PC-9 (cell line): ENCODE data around the gene GATB. TPM values are rescaled to one million over a fixed set of nuclear protein-coding genes. Genes with fewer than 3 reads are reported as not detected.

Experiments
- BruUV-seq: library from RNA; stranded (reverse); fragments of 400-500 nt; replicated peaks from 2 replicates; lab custom pipeline; 2021; lab: Mats Ljungman, UMichigan
- CTCF ChIA-PET: fragments of 300-600 bp; sonication (Branson Sonifier 250); formaldehyde crosslinking; loops from one replicate; lab custom pipeline; 2022; ENCODE audit warnings: antibody characterized with exemption; lab: Charles Lee
- POLR2A ChIA-PET: fragments of 300-600 bp; sonication (Branson Sonifier 250); formaldehyde crosslinking; loops from one replicate; lab custom pipeline; 2022; ENCODE audit warnings: antibody characterized with exemption; ENCODE audit not compliant: unreplicated experiment; lab: Charles Lee
- DNase-seq, 2 experiments: peaks; one replicate each; pipeline versions ENCODE4 v3.0.0 to v3.0.0-alpha.2; 2015 to 2022; ENCODE audit warnings: mixed read lengths in 1 of 2
- H2AFZ ChIP-seq: fragments of 200-600 bp; sonication (generic); 2 replicates; pipeline ENCODE4 v1.8.1; 2017; ENCODE audit warnings: antibody characterized with exemption
- H3F3A ChIP-seq: fragments of 200-600 bp; sonication (generic); 2 replicates; pipeline ENCODE4 v1.8.1; 2017; ENCODE audit warnings: antibody characterized with exemption, mild to moderate bottlenecking, low read depth; ENCODE audit not compliant: insufficient read depth
- H3K27ac ChIP-seq: fragments of 200-600 bp; sonication (generic); 2 replicates; pipeline ENCODE4 v1.6.1; 2016; ENCODE audit warnings: mixed run types
- H3K27me3 ChIP-seq: fragments of 200-600 bp; sonication (generic); 2 replicates; pipeline ENCODE4 v1.6.1; 2016; ENCODE audit warnings: low read depth, mixed run types; ENCODE audit not compliant: insufficient read depth
- H3K36me3 ChIP-seq: fragments of 200-600 bp; sonication (generic); 2 replicates; pipeline ENCODE4 v1.6.1; 2016; ENCODE audit warnings: low read depth, mixed run types
- H3K4me1 ChIP-seq: fragments of 200-600 bp; sonication (generic); replicated peaks from 2 replicates; pipeline ENCODE4 v1.6.1; 2016; ENCODE audit warnings: mixed run types; ENCODE audit not compliant: insufficient read depth
- H3K4me2 ChIP-seq: fragments of 200-600 bp; sonication (generic); 2 replicates; pipeline ENCODE4 v1.6.1; 2017; ENCODE audit warnings: mixed run types
- H3K4me3 ChIP-seq: fragments of 200-600 bp; sonication (generic); 2 replicates; pipeline ENCODE4 v1.6.1; 2016; ENCODE audit warnings: mixed run types
- H3K79me2 ChIP-seq: fragments of 200-600 bp; sonication (generic); 2 replicates; pipeline ENCODE4 v1.6.1; 2017; ENCODE audit warnings: low read depth, mixed run types
- H3K9me2 ChIP-seq: fragments of 200-600 bp; sonication (generic); 2 replicates; pipeline ENCODE4 v1.8.1; 2017; ENCODE audit warnings: mild to moderate bottlenecking; ENCODE audit not compliant: insufficient read depth
- H3K9me3 ChIP-seq: fragments of 200-600 bp; sonication (generic); 2 replicates; pipeline ENCODE4 v1.8.1; 2016; ENCODE audit warnings: low read depth; ENCODE audit not compliant: insufficient read depth
- H4K20me1 ChIP-seq: fragments of 200-600 bp; sonication (generic); 2 replicates; pipeline ENCODE4 v1.8.1; 2017; ENCODE audit not compliant: insufficient read depth
- EZH2 ChIP-seq: fragments of 200-600 bp; sonication (generic); IDR thresholded peaks from 2 replicates; pipeline ENCODE4 v1.8.0; 2017; ENCODE audit warnings: antibody characterized with exemption, low read depth
- intact Hi-C: fragments of 100-400 bp; cut with micrococcal nuclease; formaldehyde crosslinking; loops from one replicate; pipeline ENCODE4 v1.10.0; 2022; ENCODE audit not compliant: unreplicated experiment
- total RNA-seq: library from RNA; stranded (reverse); gene quantifications from 2 replicates; pipeline ENCODE4 v1.2.3, GENCODE V29; 2021
- TF ChIP-seq, protein P1 (sequence below): fragments of 200-600 bp; sonication (generic); conservative IDR thresholded peaks from 2 replicates; pipeline ENCODE4 v1.6.1; 2017; ENCODE audit warnings: mixed run types, antibody characterized with exemption, mild to moderate bottlenecking, moderate library complexity

GATB gene
- total RNA-seq, 1 experiment from 2014 or later = 24.2 TPM

DNA sequence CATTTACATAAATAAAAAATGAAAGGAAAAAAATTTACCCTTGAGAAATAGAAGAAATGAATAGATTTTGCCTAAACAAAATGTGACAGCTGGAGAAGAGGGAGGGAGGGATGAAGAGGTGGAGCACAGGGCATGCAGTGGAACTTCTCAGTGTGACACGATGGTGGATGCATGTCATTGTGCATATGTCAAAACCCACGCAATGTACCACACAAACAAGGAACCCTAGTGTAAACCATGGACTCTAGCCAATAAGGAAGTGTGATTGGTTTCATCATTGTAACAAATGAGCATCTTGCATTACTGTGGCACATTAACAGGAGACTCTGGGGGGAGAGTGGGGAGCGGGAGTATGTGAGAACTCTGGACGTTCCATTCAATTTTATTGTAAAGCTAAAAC lies 58.6 kb downstream of the GATB start:
- no peaks in the 10 kb centered on the region for H3K9me2 ChIP-seq
- CTCF ChIA-PET = no interaction called here

DNA sequence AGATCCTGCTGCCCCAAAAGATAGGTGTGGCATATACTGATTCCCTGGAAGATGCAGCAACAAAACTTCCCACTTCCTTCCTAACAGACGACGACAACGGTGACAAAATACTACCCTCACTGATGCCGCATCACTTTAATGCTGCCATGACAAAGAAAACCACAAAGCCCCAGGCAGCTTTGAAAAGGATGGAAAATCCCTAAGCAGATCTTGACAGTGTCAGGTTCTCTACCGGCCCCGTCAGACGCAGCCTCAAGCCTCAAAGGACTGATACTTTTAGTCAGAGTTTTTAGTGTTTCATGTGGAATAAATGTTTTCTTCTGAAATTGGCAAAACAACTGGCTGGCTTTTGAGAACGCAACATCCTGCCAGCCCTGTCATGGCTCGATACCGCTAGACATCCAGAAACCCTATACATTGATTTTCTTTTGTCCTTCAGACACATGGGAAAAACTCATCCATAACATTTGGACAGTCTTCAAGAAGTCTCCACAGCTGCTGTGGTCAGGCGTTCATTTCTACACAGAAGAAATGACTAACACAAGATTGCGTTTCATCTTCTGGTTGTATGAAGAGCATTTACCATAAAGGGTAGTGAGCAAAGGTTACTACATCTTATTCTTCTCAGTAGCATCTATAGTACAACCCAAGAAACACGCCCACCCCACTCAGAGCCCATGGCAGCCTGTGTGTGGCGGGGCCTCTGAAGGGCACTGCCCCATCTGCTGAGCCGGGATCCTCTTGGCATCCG lies 60.1 kb downstream of the GATB start:
- ChIA-PET CTCF (interaction anchor here (0.6 kb wide), 1 partner anchor 76 kb away, joined by 4 read pairs; no protein-coding TSS in a partner anchor), POLR2A (no interaction called here)

More for the DNA sequence above, 58.6 kb downstream of the GATB start:
- Histone ChIP-seq H3K4me2 (no peak overlapping the region), H3K36me3 (no peaks in the 10 kb centered on the region; the same call in 1 of the 2 replicates), H3K79me2 (no peaks in the 10 kb centered on the region), H3K27ac (no peak overlapping the region), H3K4me1 (no peaks in the 10 kb centered on the region), H3K9me3 (no peaks in the 10 kb centered on the region), H3F3A (no peaks in the 10 kb centered on the region), H3K27me3 (no peaks in the 10 kb centered on the region), H2AFZ (no peak overlapping the region), H3K4me3 (no peak overlapping the region), H4K20me1 (no peaks in the 10 kb centered on the region)
- POLR2A ChIA-PET = no interaction called here
- DNase-seq = no peak
- no TSS peak for BruUV-seq
- intact Hi-C loops = no loop called here
- TF ChIP-seq, protein P1, sequence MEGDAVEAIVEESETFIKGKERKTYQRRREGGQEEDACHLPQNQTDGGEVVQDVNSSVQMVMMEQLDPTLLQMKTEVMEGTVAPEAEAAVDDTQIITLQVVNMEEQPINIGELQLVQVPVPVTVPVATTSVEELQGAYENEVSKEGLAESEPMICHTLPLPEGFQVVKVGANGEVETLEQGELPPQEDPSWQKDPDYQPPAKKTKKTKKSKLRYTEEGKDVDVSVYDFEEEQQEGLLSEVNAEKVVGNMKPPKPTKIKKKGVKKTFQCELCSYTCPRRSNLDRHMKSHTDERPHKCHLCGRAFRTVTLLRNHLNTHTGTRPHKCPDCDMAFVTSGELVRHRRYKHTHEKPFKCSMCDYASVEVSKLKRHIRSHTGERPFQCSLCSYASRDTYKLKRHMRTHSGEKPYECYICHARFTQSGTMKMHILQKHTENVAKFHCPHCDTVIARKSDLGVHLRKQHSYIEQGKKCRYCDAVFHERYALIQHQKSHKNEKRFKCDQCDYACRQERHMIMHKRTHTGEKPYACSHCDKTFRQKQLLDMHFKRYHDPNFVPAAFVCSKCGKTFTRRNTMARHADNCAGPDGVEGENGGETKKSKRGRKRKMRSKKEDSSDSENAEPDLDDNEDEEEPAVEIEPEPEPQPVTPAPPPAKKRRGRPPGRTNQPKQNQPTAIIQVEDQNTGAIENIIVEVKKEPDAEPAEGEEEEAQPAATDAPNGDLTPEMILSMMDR = no peak
- no peak for TF ChIP-seq EZH2

DNA sequence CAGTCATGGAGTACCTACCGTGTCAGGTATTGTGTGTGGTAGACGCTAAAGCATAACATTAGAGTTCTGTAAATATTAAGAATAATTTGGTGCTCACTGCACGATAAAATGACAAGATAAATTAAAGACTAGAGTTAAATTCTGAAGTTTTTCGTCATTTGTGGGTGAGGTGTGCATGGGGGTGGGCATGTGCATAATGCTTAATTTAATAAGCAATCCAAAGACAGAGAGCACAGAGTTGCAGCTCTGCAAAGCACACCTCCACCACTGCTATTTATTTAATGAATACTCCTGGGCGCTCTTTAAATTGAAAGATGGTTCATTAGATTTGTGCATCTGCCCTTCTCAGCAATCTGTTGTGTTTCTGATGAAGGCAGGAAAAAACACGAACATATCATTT lies 62.6 kb downstream of the GATB start:
- CTCF ChIA-PET = no interaction called here

More for the DNA sequence above, 60.1 kb downstream of the GATB start:
- Histone ChIP-seq H3K9me2 (no peaks in the 10 kb centered on the region), H3K4me2 (no peak overlapping the region), H3K4me1 (no peaks in the 10 kb centered on the region), H3K9me3 (no peaks in the 10 kb centered on the region), H3K36me3 (no peaks in the 10 kb centered on the region; the same call in 1 of the 2 replicates), H3K27me3 (no peaks in the 10 kb centered on the region), H3K27ac (no peak overlapping the region), H3F3A (no peaks in the 10 kb centered on the region), H3K4me3 (no peak overlapping the region), H2AFZ (no peak overlapping the region), H3K79me2 (no peaks in the 10 kb centered on the region), H4K20me1 (no peaks in the 10 kb centered on the region)
- no peak for DNase-seq
- intact Hi-C loops = no loop called here
- TF ChIP-seq, protein P1 = no peak
- TF ChIP-seq EZH2 = no peak
- BruUV-seq = no TSS peak

More for the DNA sequence above, 62.6 kb downstream of the GATB start:
- H3K4me3 ChIP-seq = no peak overlapping the region
- TF ChIP-seq, protein P1 = no peak
- TF ChIP-seq EZH2 = no peak
- POLR2A ChIA-PET = no interaction called here
- no TSS peak for BruUV-seq
- H3K4me2 ChIP-seq = no peak overlapping the region
- H3K27me3 ChIP-seq = no peaks in the 10 kb centered on the region
- no peaks in the 10 kb centered on the region for H3K79me2 ChIP-seq
- no peaks in the 10 kb centered on the region for H3K36me3 ChIP-seq
- no peak overlapping the region for H3K27ac ChIP-seq
- H4K20me1 ChIP-seq = no peaks in the 10 kb centered on the region
- H3K9me3 ChIP-seq = no peaks in the 10 kb centered on the region
- intact Hi-C loops = no loop called here
- DNase-seq = no peak
- H3F3A ChIP-seq = no peaks in the 10 kb centered on the region
- no peaks in the 10 kb centered on the region for H3K4me1 ChIP-seq
- no peak overlapping the region for H2AFZ ChIP-seq
- no peaks in the 10 kb centered on the region for H3K9me2 ChIP-seq
